ENCODE results near the gene CHST4.
"Not testable (repeated sequence)": the region's sequence is repeated elsewhere in the genome, so short reads cannot be mapped to it uniquely, and the experiment has no call there.

Gene CHST4

GRCh38 chr16:71524566-71525553, 1.4 kb upstream of the CHST4 start:
- no peak for DNase-seq

GRCh38 chr16:71528257-71528656, 2.0 kb downstream of the CHST4 start:
- DNase-seq, result no peak

- DNase-seq, result no peak
Observed at GRCh38 chr16:71528863-71529262, 2.6 kb downstream of the CHST4 start.

DNA sequence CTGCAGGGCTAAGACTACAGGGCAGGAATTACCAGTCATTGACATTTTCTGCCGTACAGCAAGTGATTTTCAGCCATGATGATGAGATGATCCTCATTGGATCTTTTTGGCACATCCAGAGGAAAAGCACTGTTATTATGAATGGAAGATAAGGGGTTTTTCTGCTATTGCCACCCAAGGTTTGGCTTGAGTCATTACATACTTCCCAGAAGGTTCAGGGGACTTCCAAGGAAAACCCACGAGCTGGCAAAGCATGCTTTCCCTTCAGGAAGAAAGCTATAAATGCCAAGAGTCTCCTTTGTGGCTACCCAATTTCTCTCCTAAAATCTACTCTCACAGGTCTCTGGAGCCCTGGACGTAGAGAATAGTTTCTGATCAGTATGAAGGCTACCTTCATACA, 6.1 kb downstream of the CHST4 start:
- no peak for DNase-seq

GRCh38 chr16:71536752-71537499, 10.7 kb downstream of the CHST4 start:
- DNase-seq, result no peak

DNA sequence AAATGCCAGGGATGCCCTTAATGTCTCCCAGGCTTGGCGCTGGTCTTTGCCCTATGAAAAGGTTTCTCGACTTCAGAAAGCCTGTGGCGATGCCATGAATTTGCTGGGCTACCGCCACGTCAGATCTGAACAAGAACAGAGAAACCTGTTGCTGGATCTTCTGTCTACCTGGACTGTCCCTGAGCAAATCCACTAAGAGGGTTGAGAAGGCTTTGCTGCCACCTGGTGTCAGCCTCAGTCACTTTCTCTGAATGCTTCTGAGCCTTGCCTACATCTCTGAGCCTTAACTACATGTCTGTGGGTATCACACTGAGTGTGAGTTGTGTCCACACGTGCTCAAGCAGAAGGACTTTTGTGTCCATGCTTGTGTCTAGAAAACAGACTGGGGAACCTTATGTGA, 11.4 kb downstream of the CHST4 start:
- no peak for DNase-seq

DNA sequence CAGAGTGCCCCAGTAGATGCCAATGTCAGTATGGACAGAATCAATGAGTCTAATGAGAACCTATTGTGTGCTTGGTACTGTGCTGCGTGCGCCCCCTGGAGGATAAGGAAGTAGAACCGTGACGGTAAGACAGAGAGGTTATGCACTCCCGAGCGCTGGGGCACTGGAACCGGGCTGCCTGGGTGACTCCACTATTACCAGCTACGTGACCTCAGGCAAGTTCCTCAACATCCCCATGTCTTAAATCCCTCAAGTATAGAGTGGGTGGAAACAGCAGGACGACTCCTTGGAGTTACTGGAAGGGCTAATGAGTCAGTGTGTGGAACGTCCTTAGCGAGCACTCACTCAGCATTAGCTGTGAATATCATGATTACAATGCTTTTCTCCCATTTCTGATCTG, 16.2 kb downstream of the CHST4 start:
- no peak for DNase-seq

GRCh38 chr16:71547168-71547567, 20.9 kb downstream of the CHST4 start:
- no peak for DNase-seq

GRCh38 chr16:71552698-71553503, 26.7 kb downstream of the CHST4 start:
- DNase-seq, result no peak

- no peak for DNase-seq
Observed at GRCh38 chr16:71555230-71555891, 29.1 kb downstream of the CHST4 start.

GRCh38 chr16:71557299-71557698, 31.1 kb downstream of the CHST4 start:
- no peak for DNase-seq

DNA sequence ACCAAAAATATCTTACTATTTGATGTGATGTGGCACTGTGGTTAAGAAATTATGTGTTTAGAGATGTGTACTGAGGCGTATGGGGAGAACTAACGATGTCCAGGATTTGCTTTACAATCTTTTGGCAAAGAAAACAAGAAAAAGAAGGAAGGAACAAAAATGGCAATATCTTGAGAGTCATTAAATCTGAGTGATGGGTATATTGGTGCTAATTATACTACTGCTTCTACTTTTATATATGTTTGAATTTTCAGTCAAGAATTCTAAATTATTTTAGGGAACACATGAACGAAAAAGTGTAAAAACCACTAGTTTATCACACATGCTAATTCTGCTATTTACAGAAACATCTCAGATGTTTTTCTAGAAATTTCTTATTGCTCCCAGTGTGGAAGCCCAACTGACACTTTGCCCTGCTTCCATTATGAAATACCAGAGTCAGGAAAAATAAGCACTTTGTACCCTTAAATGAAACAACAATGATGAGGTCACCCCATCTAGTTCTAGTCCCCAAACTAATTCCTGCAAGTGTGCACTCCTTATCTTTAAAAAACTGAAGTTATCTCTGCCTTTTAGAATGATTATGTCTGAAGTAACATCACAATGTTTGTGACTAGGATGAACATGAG, 31.8 kb downstream of the CHST4 start:
- DNase-seq, result no peak

DNA sequence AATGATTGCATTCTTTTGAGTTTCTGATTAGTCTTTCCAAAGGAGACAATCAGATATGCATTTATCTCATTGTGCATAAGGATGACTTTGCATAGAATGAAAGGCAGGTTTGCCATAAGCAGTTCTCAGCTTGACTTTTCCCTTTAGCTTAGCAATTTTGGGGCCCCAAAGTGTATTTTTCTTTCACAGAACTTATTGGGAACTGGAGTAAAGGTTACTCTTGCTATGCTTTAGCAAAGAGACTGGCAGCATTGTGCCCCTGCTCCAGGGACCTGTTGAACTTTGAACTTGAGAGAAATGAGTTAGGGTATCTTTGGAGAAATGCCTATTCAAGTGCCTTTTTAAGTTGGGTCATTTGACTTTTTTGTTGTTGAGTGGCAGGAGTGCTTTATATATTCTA, 33.6 kb downstream of the CHST4 start:
- DNase-seq, result no peak

- DNase-seq, result not testable (repeated sequence)
Observed at GRCh38 chr16:71561886-71562285, 35.7 kb downstream of the CHST4 start.

DNA sequence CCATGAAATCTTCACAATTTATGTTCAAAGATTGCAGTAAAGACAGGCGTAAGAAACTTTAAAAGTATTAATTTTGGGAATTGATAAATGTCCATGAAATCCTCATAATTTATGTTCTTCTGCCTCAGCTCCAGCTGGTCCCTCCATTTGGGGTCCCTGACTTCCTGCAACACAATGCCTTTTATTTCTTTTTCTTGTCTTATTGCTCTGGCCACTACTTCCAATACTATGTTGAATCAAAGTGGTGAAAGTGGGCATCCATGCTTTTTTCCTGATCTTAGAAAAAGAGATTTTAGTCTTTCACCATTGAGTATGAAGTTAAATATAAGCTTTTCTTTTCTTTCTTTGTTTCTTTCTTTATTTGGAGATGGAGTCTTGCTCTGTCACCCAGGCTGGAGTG, 36.3 kb downstream of the CHST4 start:
- no peak for DNase-seq

DNA sequence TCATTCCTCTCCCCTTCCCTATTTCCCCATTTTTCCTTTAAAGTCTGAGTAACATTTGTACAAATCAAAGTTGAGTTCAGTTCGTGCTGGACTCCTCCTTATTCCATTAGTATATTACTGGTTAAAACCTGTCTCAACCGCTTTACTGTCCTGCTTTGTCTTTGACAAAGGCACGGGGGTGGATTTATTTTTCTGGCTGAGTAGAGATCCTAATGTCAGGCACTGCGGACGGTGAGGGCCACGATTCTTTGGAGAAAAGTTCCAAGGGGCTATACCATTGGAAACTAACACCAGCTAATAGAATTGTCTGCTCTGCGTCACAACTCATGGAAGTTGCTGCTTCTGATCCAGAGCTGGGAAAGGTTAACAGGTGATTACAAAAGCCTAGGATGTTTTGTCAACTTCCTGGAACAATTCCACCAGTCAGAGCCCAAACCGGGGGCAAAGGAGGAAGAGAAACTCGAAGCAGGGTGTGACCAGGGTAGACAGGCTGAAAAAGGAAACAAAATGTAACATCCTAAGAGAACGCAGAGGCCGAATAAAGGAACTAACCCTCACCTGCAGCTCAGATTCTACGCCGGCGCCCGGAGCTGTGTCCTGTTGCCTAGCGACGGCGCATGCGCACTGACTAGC, 38.2 kb downstream of the CHST4 start:
- DNase-seq, result no peak

- no peak for DNase-seq
Observed at GRCh38 chr16:71565812-71566700, 39.8 kb downstream of the CHST4 start.

- no peak for DNase-seq
Observed at GRCh38 chr16:71567931-71568330, 41.7 kb downstream of the CHST4 start.

DNA sequence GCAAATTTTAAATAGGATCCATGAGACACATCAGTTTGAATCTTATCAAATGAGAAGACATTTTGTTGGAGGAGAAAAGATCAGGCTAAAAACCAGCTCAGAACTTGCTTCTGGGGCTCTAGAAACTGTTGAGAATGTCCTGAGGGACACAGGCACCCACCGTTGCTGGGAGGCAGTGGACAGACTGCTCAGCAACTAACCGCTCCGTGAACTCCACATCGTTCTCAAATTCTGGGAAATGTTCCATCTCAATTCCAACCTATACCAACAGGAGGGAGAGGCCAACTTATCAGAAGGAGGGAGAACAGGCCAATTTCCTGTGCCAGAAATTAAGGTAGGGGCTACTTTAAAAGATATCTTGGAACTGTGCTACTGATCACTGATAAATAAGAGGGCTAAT, 42.3 kb downstream of the CHST4 start:
- no peak for DNase-seq

DNA sequence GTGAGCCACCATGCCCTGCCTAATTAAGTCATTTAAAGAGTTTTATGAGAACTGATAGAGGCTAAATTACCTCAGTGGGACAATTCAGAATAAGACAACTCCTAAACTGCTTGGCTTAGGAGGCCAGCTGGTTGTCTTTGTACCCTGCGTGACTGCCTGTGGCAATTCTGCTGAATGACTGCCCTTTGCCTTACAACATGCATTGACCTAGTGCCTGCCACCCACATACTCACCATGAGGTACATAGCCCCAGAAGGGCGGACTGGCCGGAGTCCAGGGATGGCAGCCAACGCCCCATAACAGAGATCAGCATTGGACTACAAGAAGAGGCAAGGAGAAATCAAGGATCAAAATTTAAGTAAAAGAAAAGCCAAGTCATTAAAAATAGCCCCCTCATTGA, 43.4 kb downstream of the CHST4 start:
- no peak for DNase-seq

- DNase-seq, result no peak
Observed at GRCh38 chr16:71570144-71570543, 43.9 kb downstream of the CHST4 start.
